Left lung (tissue), 10 donors: ENCODE measurements around the gene STPG3. TPM values are rescaled to one million over a fixed set of nuclear protein-coding genes. Genes with fewer than 3 reads are reported as not detected.

Source experiments
- ATAC-seq: fragments of 200-7000 bp; cut with Tn5 transposase; one replicate; pipeline ENCODE4 v1.9.1; 2020; ENCODE audit warnings: moderate library complexity
- DNase-seq, 4 donors: peaks; one replicate each; pipeline ENCODE4 v3.0.0-alpha.2; 2013 to 2020
- H3K27ac ChIP-seq, 2 donors: fragments of 200-600 bp; sonication (generic) in 1 of 2; one replicate each; pipeline versions ENCODE4 v1.5.0 to v1.8.0; 2020 to 2021
- H3K27me3 ChIP-seq, 2 donors: fragments of 200-600 bp; sonication (generic) in 1 of 2; one replicate each; pipeline versions ENCODE4 v1.5.0 to v1.8.0; 2020 to 2021
- H3K36me3 ChIP-seq, 2 donors: fragments of 200-600 bp; sonication (generic) in 1 of 2; one replicate each; pipeline versions ENCODE4 v1.5.0 to v1.8.0; 2020 to 2021
- H3K4me1 ChIP-seq, 2 donors: fragments of 200-600 bp; one replicate each; pipeline ENCODE4 v1.8.0; 2021
- H3K4me3 ChIP-seq, 2 donors: fragments of 200-600 bp; sonication (generic) in 1 of 2; one replicate each; pipeline versions ENCODE4 v1.5.0 to v1.8.0; 2020 to 2021; ENCODE audit warnings: mild to moderate bottlenecking in 1 of 2
- H3K9me3 ChIP-seq, 2 donors: fragments of 200-600 bp; sonication (generic) in 1 of 2; one replicate each; pipeline versions ENCODE4 v1.5.0 to v1.8.0; 2020 to 2021
- intact Hi-C, 2 donors: fragments of 100-400 bp; cut with DNase I; formaldehyde crosslinking; loops; one replicate each; pipeline versions ENCODE4 v1.11.2 to v1.14.2; 2022
- polyA plus RNA-seq, 6 donors: library from polyadenylated mRNA; unstranded; fragments of 120-200 nt; gene quantifications; one replicate each; pipeline ENCODE4 v1.2.1, GENCODE V29; 2013; ENCODE audit not compliant: insufficient read length in 6 of 6
- total RNA-seq, 2 donors: library from RNA; stranded (reverse); fragmentation: NEBNext Ultra II Directional; extraction: Animal tissue kit (Norgen Biotek cat#: 25700); gene quantifications; one replicate each; pipeline ENCODE4 v1.2.1, GENCODE V29; 2021
- TF ChIP-seq, protein P1 (sequence below), 2 donors: fragments of 200-600 bp; sonication (generic) in 1 of 2; IDR thresholded peaks; one replicate each; pipeline versions ENCODE4 v1.5.0 to v1.8.0; 2021; ENCODE audit warnings: antibody characterized with exemption in 2 of 2
- donor health status: DM: no; HTN: yes; CAD: no.
- donor health status: DM: no; HTN: no; CAD: no.

The STPG3 gene
- total and polyA plus RNA-seq, 8 donors = 0.69 to 1.4 (median 0.89) TPM; not detected in 2

DNA sequence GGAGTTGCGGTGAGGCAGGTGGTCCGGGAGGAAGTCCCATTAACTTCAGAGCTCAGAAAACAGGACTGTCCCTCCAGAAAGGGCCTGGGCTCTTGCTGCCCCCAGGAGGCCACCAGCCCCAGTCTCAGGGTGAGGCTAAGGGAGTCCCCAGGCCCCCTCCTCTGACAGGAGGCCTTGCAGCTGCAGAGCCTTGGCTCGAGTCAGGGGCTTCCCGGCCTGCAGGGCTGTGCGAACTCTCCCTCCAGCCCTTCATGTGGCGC, 3.2 kb upstream of the STPG3 start:
- Histone ChIP-seq H3K27ac (no peak overlapping the region), H3K4me3 (no peak overlapping the region), H3K27me3 (no peaks in the 10 kb centered on the region), H3K4me1 (peaks cover 8 to 16% of the 10 kb centered on the region in 2 donors), H3K9me3 (no peaks in the 10 kb centered on the region), H3K36me3 (peaks cover 0 to 14% of the 10 kb centered on the region in 2 donors)
- ATAC-seq = no peak
- DNase-seq = no peak
- intact Hi-C loops = no loop called here
- TF ChIP-seq, protein P1, sequence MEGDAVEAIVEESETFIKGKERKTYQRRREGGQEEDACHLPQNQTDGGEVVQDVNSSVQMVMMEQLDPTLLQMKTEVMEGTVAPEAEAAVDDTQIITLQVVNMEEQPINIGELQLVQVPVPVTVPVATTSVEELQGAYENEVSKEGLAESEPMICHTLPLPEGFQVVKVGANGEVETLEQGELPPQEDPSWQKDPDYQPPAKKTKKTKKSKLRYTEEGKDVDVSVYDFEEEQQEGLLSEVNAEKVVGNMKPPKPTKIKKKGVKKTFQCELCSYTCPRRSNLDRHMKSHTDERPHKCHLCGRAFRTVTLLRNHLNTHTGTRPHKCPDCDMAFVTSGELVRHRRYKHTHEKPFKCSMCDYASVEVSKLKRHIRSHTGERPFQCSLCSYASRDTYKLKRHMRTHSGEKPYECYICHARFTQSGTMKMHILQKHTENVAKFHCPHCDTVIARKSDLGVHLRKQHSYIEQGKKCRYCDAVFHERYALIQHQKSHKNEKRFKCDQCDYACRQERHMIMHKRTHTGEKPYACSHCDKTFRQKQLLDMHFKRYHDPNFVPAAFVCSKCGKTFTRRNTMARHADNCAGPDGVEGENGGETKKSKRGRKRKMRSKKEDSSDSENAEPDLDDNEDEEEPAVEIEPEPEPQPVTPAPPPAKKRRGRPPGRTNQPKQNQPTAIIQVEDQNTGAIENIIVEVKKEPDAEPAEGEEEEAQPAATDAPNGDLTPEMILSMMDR (IDR thresholded peaks at IDR 0.05) = no peak

DNA sequence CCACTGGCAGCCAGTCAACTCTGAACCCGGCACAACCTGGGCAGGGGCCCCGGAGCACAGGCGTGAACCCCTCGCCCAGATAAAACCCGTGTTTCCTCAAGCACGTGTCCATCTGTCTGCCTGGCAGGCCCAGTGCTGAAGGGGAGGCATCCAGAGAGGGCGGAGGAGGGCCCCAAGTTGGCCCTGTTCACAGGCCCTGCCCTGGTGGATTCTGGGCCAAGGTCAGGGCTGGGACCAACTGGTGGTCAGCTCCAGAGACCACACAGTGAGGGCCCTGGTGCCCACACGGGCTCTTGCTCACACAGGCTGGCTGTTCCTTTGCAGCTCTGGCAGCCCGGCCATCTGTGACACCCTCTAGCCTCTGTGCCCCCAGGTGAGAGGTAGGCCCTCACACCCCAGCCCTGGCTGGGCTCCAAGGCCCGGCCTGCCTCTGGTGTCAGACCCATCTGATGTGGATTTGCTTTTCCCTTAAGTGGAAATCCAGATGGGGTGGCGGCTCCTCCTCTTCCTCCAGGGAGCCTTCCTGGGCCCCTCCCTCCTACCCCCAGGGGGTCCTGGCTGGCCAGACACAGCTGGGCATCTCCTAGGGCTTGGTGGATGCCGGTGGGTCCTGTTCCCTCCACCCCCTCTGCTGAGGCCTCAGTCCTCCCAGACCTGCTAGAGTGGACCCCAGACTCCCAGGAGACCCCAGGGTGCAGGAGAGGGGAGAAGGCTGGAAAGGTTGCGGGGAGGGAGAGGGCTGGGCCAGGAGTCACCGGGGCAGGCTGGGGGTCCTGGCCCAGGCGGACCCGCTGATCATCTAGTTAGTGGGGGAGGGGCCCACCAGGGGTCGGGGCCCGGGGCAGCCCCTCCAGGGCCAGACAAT, 525 bp upstream of the STPG3 start:
- H3K27ac ChIP-seq = no peak overlapping the region
- no peaks in the 10 kb centered on the region for H3K36me3 ChIP-seq
- ATAC-seq (no peak), DNase-seq (no peak)
- TF ChIP-seq, protein P1 (IDR thresholded peaks at IDR 0.05) = no peak
- H3K27me3 ChIP-seq = no peaks in the 10 kb centered on the region
- peaks cover 9 to 13% of the 10 kb centered on the region in 2 donors for H3K4me1 ChIP-seq
- H3K9me3 ChIP-seq = no peaks in the 10 kb centered on the region
- intact Hi-C loops = no loop called here
- no peak overlapping the region for H3K4me3 ChIP-seq

DNA sequence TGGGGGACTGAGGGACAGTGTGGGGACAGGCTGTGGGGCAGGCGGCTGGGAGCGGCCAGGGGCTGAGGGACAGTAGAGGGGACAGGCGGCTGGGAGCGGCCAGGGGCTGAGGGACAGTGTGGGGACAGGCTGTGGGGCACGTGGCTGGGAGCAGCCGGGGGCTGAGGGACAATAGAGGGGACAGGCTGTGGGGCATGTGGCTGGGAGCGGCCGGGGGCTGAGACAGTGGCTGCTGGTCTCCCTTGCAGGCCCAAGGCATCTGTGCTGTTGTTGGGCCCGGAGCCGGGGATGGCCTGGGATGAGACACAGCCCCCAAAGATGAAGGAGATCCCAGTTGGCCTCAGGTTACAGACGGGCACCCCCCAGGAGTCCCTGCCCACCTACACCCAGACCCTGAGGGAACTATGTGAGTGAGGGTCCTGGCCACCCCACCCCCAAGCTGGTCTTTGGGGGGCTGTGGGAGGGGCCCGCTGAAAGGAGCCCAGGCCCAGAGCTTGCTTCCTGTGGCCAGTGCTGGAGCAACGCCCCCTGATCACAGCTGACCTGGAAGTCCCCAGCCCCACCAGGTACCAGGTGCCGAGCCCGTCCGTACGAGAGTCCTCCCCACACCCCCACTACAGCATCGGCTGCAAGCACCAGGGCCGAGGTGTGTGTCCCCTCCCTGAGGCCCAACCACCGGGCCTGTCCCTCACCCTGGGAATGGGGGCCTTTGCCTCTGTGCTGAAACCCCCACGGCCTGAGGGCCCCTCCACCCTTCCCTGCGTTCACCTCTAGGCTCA, 593 bp downstream of the STPG3 start:
- Histone ChIP-seq H3K4me1 (peaks cover 20 to 21% of the 10 kb centered on the region in 2 donors), H3K27me3 (no peaks in the 10 kb centered on the region), H3K27ac (no peak overlapping the region), H3K4me3 (no peak overlapping the region), H3K9me3 (no peaks in the 10 kb centered on the region), H3K36me3 (peaks cover 0 to 4% of the 10 kb centered on the region in 2 donors)
- DNase-seq (no peak), ATAC-seq (no peak)
- intact Hi-C loops = no loop called here
- TF ChIP-seq, protein P1 (IDR thresholded peaks at IDR 0.05) = no peak

DNA sequence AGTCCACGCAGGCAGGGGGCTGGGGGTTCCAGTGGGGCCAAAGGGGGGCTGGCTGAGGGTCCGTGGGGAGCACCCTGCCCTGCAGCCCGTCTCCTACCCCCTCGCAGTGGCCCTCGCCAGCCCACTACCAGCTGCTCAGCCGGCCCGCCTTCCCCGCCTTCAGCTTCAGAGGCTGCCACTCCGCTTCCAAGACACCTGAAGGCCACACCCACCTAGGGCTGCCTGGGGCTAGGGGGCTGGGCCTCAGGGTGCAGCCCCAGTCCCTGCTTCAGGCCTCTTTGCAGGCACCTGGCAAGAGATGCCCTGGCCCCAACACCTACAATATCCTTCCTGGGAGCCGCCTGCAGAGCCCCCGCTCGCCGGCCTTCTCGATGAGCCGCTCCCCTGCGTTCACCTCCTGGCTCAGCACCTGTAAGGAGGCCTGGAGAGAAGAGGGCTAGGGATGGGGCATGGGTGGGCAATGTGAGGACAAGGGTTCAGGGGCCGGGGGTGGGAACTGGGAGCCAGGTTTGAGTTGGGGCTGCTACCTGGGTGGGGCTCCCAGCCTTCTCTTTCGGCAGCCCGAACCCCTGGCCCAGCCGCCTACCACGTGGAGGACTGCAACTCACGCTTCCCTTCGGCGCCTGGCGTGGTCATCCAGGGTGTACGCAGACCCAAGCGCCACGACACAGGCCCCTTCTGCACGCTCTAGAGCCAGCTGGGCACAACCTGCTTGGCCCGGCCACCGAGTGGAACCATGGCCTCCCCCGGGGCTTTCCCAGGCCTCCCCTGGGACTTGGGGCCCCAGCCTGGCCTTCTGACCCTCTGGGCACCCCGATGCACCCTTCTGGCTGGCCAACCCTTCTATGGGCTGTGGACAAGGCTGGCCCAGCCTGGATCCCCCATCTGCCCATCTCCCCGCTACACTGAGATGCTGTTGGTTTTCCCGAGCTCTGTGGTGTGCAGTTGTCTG, 1.7 kb downstream of the STPG3 start:
- DNase-seq = peak in 1 of 4 donors; percentile 32
- no peak for ATAC-seq
- H3K27ac ChIP-seq = no peak overlapping the region

More for the DNA sequence above, 1.7 kb downstream of the STPG3 start:
- Histone ChIP-seq H3K4me1 (peaks cover 13 to 28% of the 10 kb centered on the region in 2 donors), H3K27me3 (no peaks in the 10 kb centered on the region), H3K9me3 (no peaks in the 10 kb centered on the region), H3K4me3 (no peak overlapping the region), H3K36me3 (peaks cover 0 to 12% of the 10 kb centered on the region in 2 donors)
- TF ChIP-seq, protein P1 (IDR thresholded peaks at IDR 0.05) = no peak
- intact Hi-C loops = no loop called here
